A549 (cell line): Measurements from ENCODE around the gene CLDN7. TPM values are rescaled to one million over a fixed set of nuclear protein-coding genes. Genes with fewer than 3 reads are reported as not detected.

Experiments used
- ATAC-seq, 2 experiments: fragments of 200-7000 bp in 1 of 2; fragments of >200 bp in 1 of 2; cut with Nextera tagmentation in 1 of 2; cut with Tn5 transposase in 1 of 2; 3 replicates each; pipeline versions ENCODE4 v1.8.0 to v1.9.1; 2018 to 2020; ENCODE audit warnings: mild to moderate bottlenecking in 1 of 2, moderate library complexity in 1 of 2
- CTCF ChIA-PET: fragments of 300-600 bp; sonication (Branson Sonifier 250); formaldehyde crosslinking; extraction: SDS; loops from one replicate; lab custom pipeline; 2021; ENCODE audit warnings: antibody characterized with exemption, inconsistent platforms; lab: Yijun Ruan, JAX
- POLR2A ChIA-PET: fragments of 350-600 bp; formaldehyde crosslinking; extraction: SDS; loops from one replicate; lab custom pipeline; 2021; ENCODE audit warnings: antibody characterized with exemption, inconsistent platforms; lab: Yijun Ruan, JAX
- DNase-seq, 2 experiments: peaks; one replicate each; pipeline versions ENCODE4 v3.0.0 to v3.0.0-alpha.2; 2011 to 2016; ENCODE audit warnings: low read depth in 1 of 2, low spot score in 1 of 2
- FAIRE-seq: peaks from 2 replicates; lab custom pipeline; 2011; peaks lifted over from hg19 to GRCh38; lab: Jason Lieb, UNC
- H3K27ac ChIP-seq, 2 experiments: fragments of >200 bp; sonication (Bioruptor Twin); formaldehyde crosslinking; 3 replicates each; pipeline ENCODE4 v1.5.1; 2016 to 2017
- H3K4me1 ChIP-seq: fragments of >200 bp; sonication (Bioruptor Twin); formaldehyde crosslinking; 3 replicates; pipeline ENCODE4 v1.6.1; 2016
- H3K4me2 ChIP-seq: fragments of >200 bp; sonication (Bioruptor Twin); formaldehyde crosslinking; 3 replicates; pipeline ENCODE4 v1.6.1; 2016
- H3K4me3 ChIP-seq: fragments of >200 bp; sonication (Bioruptor Twin); formaldehyde crosslinking; 3 replicates; pipeline ENCODE4 v1.5.1; 2016
- H3K9me3 ChIP-seq: fragments of >200 bp; sonication (Bioruptor Twin); formaldehyde crosslinking; 3 replicates; pipeline ENCODE4 v1.6.1; 2016
- CHD2 ChIP-seq: fragments of 150-350 bp; IDR thresholded peaks from 2 replicates; pipeline ENCODE4 v1.6.1; 2014; ENCODE audit warnings: low read length; ENCODE audit not compliant: partially characterized antibody
- EP300 ChIP-seq, 2 experiments: fragments of >200 bp; sonication (Bioruptor Twin); formaldehyde crosslinking; IDR thresholded peaks; 2 replicates in 1 of 2; 3 replicates in 1 of 2; pipeline ENCODE4 v1.6.1; 2016 to 2017
- FOSB ChIP-seq: fragments of 250-450 bp; sonication (Bioruptor Pico); IDR thresholded peaks from 2 replicates; pipeline ENCODE4 v1.5.0; 2020; ENCODE audit warnings: mild to moderate bottlenecking, moderate library complexity
- HOXB13 ChIP-seq: fragments of 250-450 bp; sonication (Bioruptor Pico); IDR thresholded peaks from 2 replicates; pipeline ENCODE4 v1.5.0; 2020; ENCODE audit warnings: low read depth, mild to moderate bottlenecking, moderate library complexity
- HOXB5 ChIP-seq: fragments of 250-450 bp; sonication (Bioruptor Pico); IDR thresholded peaks from 2 replicates; pipeline ENCODE4 v1.5.0; 2020; ENCODE audit warnings: mild to moderate bottlenecking, moderate library complexity
- NFE2L2 ChIP-seq: fragments of 150-350 bp; conservative IDR thresholded peaks from 2 replicates; pipeline ENCODE4 v1.6.1; 2014; ENCODE audit warnings: low read length
- NR3C1 ChIP-seq: fragments of >200 bp; sonication (Bioruptor Twin); formaldehyde crosslinking; IDR thresholded peaks from 3 replicates; pipeline ENCODE4 v1.6.1; 2017
- RARB ChIP-seq: fragments of 250-450 bp; sonication (Bioruptor Pico); IDR thresholded peaks from 2 replicates; pipeline ENCODE4 v1.8.0; 2021; ENCODE audit warnings: mild to moderate bottlenecking, moderate library complexity
- RFX5 ChIP-seq: fragments of 450-650 bp; IDR thresholded peaks from 2 replicates; pipeline ENCODE4 v1.7.1; 2014; ENCODE audit warnings: antibody characterized with exemption, mild to moderate bottlenecking, moderate library complexity
- TP53 ChIP-seq: fragments of 250-450 bp; sonication (Bioruptor Pico); IDR thresholded peaks from 2 replicates; pipeline ENCODE4 v1.5.0; 2021; ENCODE audit warnings: mild to moderate bottlenecking, moderate library complexity
- WGBS: methylation state at CpG from one replicate; pipeline ENCODE4 v1.1.6; 2017; ENCODE audit errors: missing lambda C conversion rate; 5-methylcytosine and 5-hydroxymethylcytosine counted together
- polyA plus RNA-seq, 4 experiments: library from polyadenylated mRNA; depleted of rRNA in 3 of 4; stranded (reverse); fragments of >200 nt; fragmentation: RNase III in 1 of 4; extraction: RNeasy Plus Mini Kit Qiagen cat#74134 plus additional on column Dnase treatment in 1 of 4; gene quantifications; 2 replicates in 3 of 4; 3 replicates in 1 of 4; pipeline ENCODE4 v1.2.3, GENCODE V29; 2011 to 2017
- small RNA-seq, 6 experiments: library from RNA; depleted of rRNA; stranded (forward); fragments of <200 nt; gene quantifications; one replicate each; pipeline ENCODE3, GENCODE V24; 2012
- TF ChIP-seq, protein P1 (sequence below): fragments of >200 bp; sonication (Bioruptor Twin); formaldehyde crosslinking; IDR thresholded peaks from 3 replicates; pipeline ENCODE4 v1.6.1; 2016
- TF ChIP-seq, protein P2 (sequence below): IDR thresholded peaks from 2 replicates; pipeline ENCODE4 v1.6.1; 2012

Gene CLDN7
- polyA plus RNA-seq, 2 of the 4 experiments (the other 2 are of a cell fraction): 0.97 to 4.2 TPM

GRCh38 chr17:7211491-7212273 lies 50.6 kb downstream of the CLDN7 start:
- no peak for TF ChIP-seq NR3C1
- no peak for TF ChIP-seq FOSB (CRISPR knock-in tag)
- TF ChIP-seq, protein P1, sequence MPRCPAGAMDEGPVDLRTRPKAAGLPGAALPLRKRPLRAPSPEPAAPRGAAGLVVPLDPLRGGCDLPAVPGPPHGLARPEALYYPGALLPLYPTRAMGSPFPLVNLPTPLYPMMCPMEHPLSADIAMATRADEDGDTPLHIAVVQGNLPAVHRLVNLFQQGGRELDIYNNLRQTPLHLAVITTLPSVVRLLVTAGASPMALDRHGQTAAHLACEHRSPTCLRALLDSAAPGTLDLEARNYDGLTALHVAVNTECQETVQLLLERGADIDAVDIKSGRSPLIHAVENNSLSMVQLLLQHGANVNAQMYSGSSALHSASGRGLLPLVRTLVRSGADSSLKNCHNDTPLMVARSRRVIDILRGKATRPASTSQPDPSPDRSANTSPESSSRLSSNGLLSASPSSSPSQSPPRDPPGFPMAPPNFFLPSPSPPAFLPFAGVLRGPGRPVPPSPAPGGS: no peak
- no peak for TF ChIP-seq CHD2
- TF ChIP-seq EP300 (IDR thresholded peaks at IDR 0.05): no peak
- TF ChIP-seq HOXB13: no peak
- TF ChIP-seq NFE2L2: no peak
- no peak for TF ChIP-seq TP53 (CRISPR knock-in tag)
- TF ChIP-seq, protein P2, sequence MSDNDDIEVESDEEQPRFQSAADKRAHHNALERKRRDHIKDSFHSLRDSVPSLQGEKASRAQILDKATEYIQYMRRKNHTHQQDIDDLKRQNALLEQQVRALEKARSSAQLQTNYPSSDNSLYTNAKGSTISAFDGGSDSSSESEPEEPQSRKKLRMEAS: no peak
- no peak for TF ChIP-seq HOXB5 (CRISPR knock-in tag)
- no peak for TF ChIP-seq RFX5
- no peak for TF ChIP-seq RARB (CRISPR knock-in tag)
- Histone ChIP-seq H3K4me2 (no peak overlapping the region), H3K9me3 (no peaks in the 10 kb centered on the region), H3K27ac (no peak overlapping the region), H3K4me1 (peaks cover 22% of the 10 kb centered on the region), H3K4me3 (no peak overlapping the region)
- POLR2A ChIA-PET: no interaction called here
- FAIRE-seq: no peak
- no peak for DNase-seq
- ATAC-seq: no peak
- CTCF ChIA-PET: no interaction called here
- 81% methylated on average over 28 of the region's 37 CpGs for WGBS

Small RNA genes lying within 50 kb of the gene (small RNA-seq; reads per million reads assigned to genes)
- gene MIR324: 33.4 to 4,513 (median 3,561) reads per million in 6 experiments
- gene RF00019: 0 reads per million in 6 experiments

Other genes with a start within 250 kb of the CLDN7 start
Only the 30 nearest of the 35 such genes appear.
- not detected in 2 replicates for gene SLC16A11, start 218.4 kb downstream of the CLDN7 start, polyA plus RNA-seq (2011; rRNA removed)
- gene SLC16A11, start 218.4 kb downstream of the CLDN7 start, polyA plus RNA-seq (2017; fragmentation: RNase III; extraction: RNeasy Plus Mini Kit Qiagen cat#74134 plus additional on column Dnase treatment): not detected in 3 replicates
- not detected in 2 replicates for gene CLEC10A, start 182.2 kb downstream of the CLDN7 start, polyA plus RNA-seq (2011; rRNA removed)
- not detected in 3 replicates for gene CLEC10A, start 182.2 kb downstream of the CLDN7 start, polyA plus RNA-seq (2017; fragmentation: RNase III; extraction: RNeasy Plus Mini Kit Qiagen cat#74134 plus additional on column Dnase treatment)
- 0.25 and 0.34 TPM in 2 replicates for gene ASGR2, start 147.7 kb downstream of the CLDN7 start, polyA plus RNA-seq (2011; rRNA removed)
- gene ASGR2, start 147.7 kb downstream of the CLDN7 start, polyA plus RNA-seq (2017; fragmentation: RNase III; extraction: RNeasy Plus Mini Kit Qiagen cat#74134 plus additional on column Dnase treatment): 0.06 TPM in 1 of 3 replicates, not detected in the others
- gene ASGR1, start 83.1 kb downstream of the CLDN7 start, polyA plus RNA-seq (2011; rRNA removed): 2.6 and 3.4 TPM in 2 replicates
- 1.0 to 1.6 TPM (median 1.6 TPM) in 3 replicates for gene ASGR1, start 83.1 kb downstream of the CLDN7 start, polyA plus RNA-seq (2017; fragmentation: RNase III; extraction: RNeasy Plus Mini Kit Qiagen cat#74134 plus additional on column Dnase treatment)
- 8.3 and 9.2 TPM in 2 replicates for gene DLG4, start 42.6 kb downstream of the CLDN7 start, polyA plus RNA-seq (2011; rRNA removed)
- gene DLG4, start 42.6 kb downstream of the CLDN7 start, polyA plus RNA-seq (2017; fragmentation: RNase III; extraction: RNeasy Plus Mini Kit Qiagen cat#74134 plus additional on column Dnase treatment): 16.1 to 22.6 TPM (median 21.3 TPM) in 3 replicates
- 238 and 288 TPM in 2 replicates for gene ACADVL, start 42.5 kb downstream of the CLDN7 start, polyA plus RNA-seq (2011; rRNA removed)
- gene ACADVL, start 42.5 kb downstream of the CLDN7 start, polyA plus RNA-seq (2017; fragmentation: RNase III; extraction: RNeasy Plus Mini Kit Qiagen cat#74134 plus additional on column Dnase treatment): 392 to 429 TPM (median 425 TPM) in 3 replicates
- 5.7 and 9.6 TPM in 2 replicates for gene DVL2, start 28.0 kb downstream of the CLDN7 start, polyA plus RNA-seq (2011; rRNA removed)
- 30.7 to 40.4 TPM (median 37.7 TPM) in 3 replicates for gene DVL2, start 28.0 kb downstream of the CLDN7 start, polyA plus RNA-seq (2017; fragmentation: RNase III; extraction: RNeasy Plus Mini Kit Qiagen cat#74134 plus additional on column Dnase treatment)
- gene PHF23, start 23.0 kb downstream of the CLDN7 start, polyA plus RNA-seq (2011; rRNA removed): 52.1 and 61.2 TPM in 2 replicates
- gene PHF23, start 23.0 kb downstream of the CLDN7 start, polyA plus RNA-seq (2017; fragmentation: RNase III; extraction: RNeasy Plus Mini Kit Qiagen cat#74134 plus additional on column Dnase treatment): 70.9 to 80.2 TPM (median 79.1 TPM) in 3 replicates
- gene GABARAP, start 20.0 kb downstream of the CLDN7 start, polyA plus RNA-seq (2011; rRNA removed): 399 and 502 TPM in 2 replicates
- 431 to 510 TPM (median 504 TPM) in 3 replicates for gene GABARAP, start 20.0 kb downstream of the CLDN7 start, polyA plus RNA-seq (2017; fragmentation: RNase III; extraction: RNeasy Plus Mini Kit Qiagen cat#74134 plus additional on column Dnase treatment)
- 161 and 251 TPM in 2 replicates for gene CTDNEP1, start 10.7 kb downstream of the CLDN7 start, polyA plus RNA-seq (2011; rRNA removed)
- 145 to 151 TPM (median 147 TPM) in 3 replicates for gene CTDNEP1, start 10.7 kb downstream of the CLDN7 start, polyA plus RNA-seq (2017; fragmentation: RNase III; extraction: RNeasy Plus Mini Kit Qiagen cat#74134 plus additional on column Dnase treatment)
- gene ELP5, start 10.3 kb downstream of the CLDN7 start, polyA plus RNA-seq (2011; rRNA removed): 114 and 133 TPM in 2 replicates
- 89.2 to 97.3 TPM (median 92.1 TPM) in 3 replicates for gene ELP5, start 10.3 kb downstream of the CLDN7 start, polyA plus RNA-seq (2017; fragmentation: RNase III; extraction: RNeasy Plus Mini Kit Qiagen cat#74134 plus additional on column Dnase treatment)
- 0.16 TPM in 2 replicates for gene SLC2A4, start 19.2 kb upstream of the CLDN7 start, polyA plus RNA-seq (2011; rRNA removed)
- gene SLC2A4, start 19.2 kb upstream of the CLDN7 start, polyA plus RNA-seq (2017; fragmentation: RNase III; extraction: RNeasy Plus Mini Kit Qiagen cat#74134 plus additional on column Dnase treatment): 0.17 to 0.18 TPM (median 0.17 TPM) in 3 replicates
- 0.61 and 0.98 TPM in 2 replicates for gene YBX2, start 32.2 kb upstream of the CLDN7 start, polyA plus RNA-seq (2011; rRNA removed)
- 0.22 to 0.57 TPM (median 0.36 TPM) in 3 replicates for gene YBX2, start 32.2 kb upstream of the CLDN7 start, polyA plus RNA-seq (2017; fragmentation: RNase III; extraction: RNeasy Plus Mini Kit Qiagen cat#74134 plus additional on column Dnase treatment)
- gene EIF5A, start 45.1 kb upstream of the CLDN7 start, polyA plus RNA-seq (2011; rRNA removed): 945 and 969 TPM in 2 replicates
- gene EIF5A, start 45.1 kb upstream of the CLDN7 start, polyA plus RNA-seq (2017; fragmentation: RNase III; extraction: RNeasy Plus Mini Kit Qiagen cat#74134 plus additional on column Dnase treatment): 1,779 to 2,042 TPM (median 1,918 TPM) in 3 replicates
- gene GPS2, start 52.9 kb upstream of the CLDN7 start, polyA plus RNA-seq (2011; rRNA removed): 48.5 and 61.7 TPM in 2 replicates
- 147 to 171 TPM (median 158 TPM) in 3 replicates for gene GPS2, start 52.9 kb upstream of the CLDN7 start, polyA plus RNA-seq (2017; fragmentation: RNase III; extraction: RNeasy Plus Mini Kit Qiagen cat#74134 plus additional on column Dnase treatment)
- 12.2 and 18.3 TPM in 2 replicates for gene NEURL4, start 66.9 kb upstream of the CLDN7 start, polyA plus RNA-seq (2011; rRNA removed)
- gene NEURL4, start 66.9 kb upstream of the CLDN7 start, polyA plus RNA-seq (2017; fragmentation: RNase III; extraction: RNeasy Plus Mini Kit Qiagen cat#74134 plus additional on column Dnase treatment): 44.2 to 50.4 TPM (median 47.5 TPM) in 3 replicates
- 0.03 and 0.41 TPM in 2 replicates for gene ACAP1, start 74.1 kb upstream of the CLDN7 start, polyA plus RNA-seq (2011; rRNA removed)
- gene ACAP1, start 74.1 kb upstream of the CLDN7 start, polyA plus RNA-seq (2017; fragmentation: RNase III; extraction: RNeasy Plus Mini Kit Qiagen cat#74134 plus additional on column Dnase treatment): 1.3 to 2.1 TPM (median 1.4 TPM) in 3 replicates
- 6.1 and 7.0 TPM in 2 replicates for gene KCTD11, start 89.7 kb upstream of the CLDN7 start, polyA plus RNA-seq (2011; rRNA removed)
- 9.6 to 10.7 TPM (median 10.3 TPM) in 3 replicates for gene KCTD11, start 89.7 kb upstream of the CLDN7 start, polyA plus RNA-seq (2017; fragmentation: RNase III; extraction: RNeasy Plus Mini Kit Qiagen cat#74134 plus additional on column Dnase treatment)
- gene TMEM95, start 92.7 kb upstream of the CLDN7 start, polyA plus RNA-seq (2011; rRNA removed): not detected in 2 replicates
- not detected in 3 replicates for gene TMEM95, start 92.7 kb upstream of the CLDN7 start, polyA plus RNA-seq (2017; fragmentation: RNase III; extraction: RNeasy Plus Mini Kit Qiagen cat#74134 plus additional on column Dnase treatment)
- 1.2 and 1.8 TPM in 2 replicates for gene TNK1, start 118.6 kb upstream of the CLDN7 start, polyA plus RNA-seq (2011; rRNA removed)
- gene TNK1, start 118.6 kb upstream of the CLDN7 start, polyA plus RNA-seq (2017; fragmentation: RNase III; extraction: RNeasy Plus Mini Kit Qiagen cat#74134 plus additional on column Dnase treatment): 2.1 to 2.4 TPM (median 2.2 TPM) in 3 replicates
- gene PLSCR3, start 132.0 kb upstream of the CLDN7 start, polyA plus RNA-seq (2011; rRNA removed): 11.0 and 13.7 TPM in 2 replicates
- gene PLSCR3, start 132.0 kb upstream of the CLDN7 start, polyA plus RNA-seq (2017; fragmentation: RNase III; extraction: RNeasy Plus Mini Kit Qiagen cat#74134 plus additional on column Dnase treatment): 27.5 to 33.4 TPM (median 29.6 TPM) in 3 replicates
- 127 and 210 TPM in 2 replicates for gene TMEM256, start 141.6 kb upstream of the CLDN7 start, polyA plus RNA-seq (2011; rRNA removed)
- gene TMEM256, start 141.6 kb upstream of the CLDN7 start, polyA plus RNA-seq (2017; fragmentation: RNase III; extraction: RNeasy Plus Mini Kit Qiagen cat#74134 plus additional on column Dnase treatment): 142 to 166 TPM (median 164 TPM) in 3 replicates
- gene NLGN2, start 145.4 kb upstream of the CLDN7 start, polyA plus RNA-seq (2011; rRNA removed): 4.1 and 6.9 TPM in 2 replicates
- gene NLGN2, start 145.4 kb upstream of the CLDN7 start, polyA plus RNA-seq (2017; fragmentation: RNase III; extraction: RNeasy Plus Mini Kit Qiagen cat#74134 plus additional on column Dnase treatment): 17.6 to 27.9 TPM (median 27.5 TPM) in 3 replicates
- gene SPEM1, start 157.8 kb upstream of the CLDN7 start, polyA plus RNA-seq (2011; rRNA removed): not detected in 2 replicates
- 0.09 to 0.13 TPM in 2 of 3 replicates, not detected in the other for gene SPEM1, start 157.8 kb upstream of the CLDN7 start, polyA plus RNA-seq (2017; fragmentation: RNase III; extraction: RNeasy Plus Mini Kit Qiagen cat#74134 plus additional on column Dnase treatment)
- not detected in 2 replicates for gene SPEM2, start 163.1 kb upstream of the CLDN7 start, polyA plus RNA-seq (2011; rRNA removed)
- not detected in 3 replicates for gene SPEM2, start 163.1 kb upstream of the CLDN7 start, polyA plus RNA-seq (2017; fragmentation: RNase III; extraction: RNeasy Plus Mini Kit Qiagen cat#74134 plus additional on column Dnase treatment)
- not detected in 2 replicates for gene SPEM3, start 166.4 kb upstream of the CLDN7 start, polyA plus RNA-seq (2011; rRNA removed)
- gene SPEM3, start 166.4 kb upstream of the CLDN7 start, polyA plus RNA-seq (2017; fragmentation: RNase III; extraction: RNeasy Plus Mini Kit Qiagen cat#74134 plus additional on column Dnase treatment): not detected in 3 replicates
- gene TMEM102, start 173.0 kb upstream of the CLDN7 start, polyA plus RNA-seq (2011; rRNA removed): 4.4 and 4.9 TPM in 2 replicates
- gene TMEM102, start 173.0 kb upstream of the CLDN7 start, polyA plus RNA-seq (2017; fragmentation: RNase III; extraction: RNeasy Plus Mini Kit Qiagen cat#74134 plus additional on column Dnase treatment): 6.5 to 8.9 TPM (median 8.1 TPM) in 3 replicates
- gene FGF11, start 177.0 kb upstream of the CLDN7 start, polyA plus RNA-seq (2011; rRNA removed): 1.4 and 1.9 TPM in 2 replicates
- gene FGF11, start 177.0 kb upstream of the CLDN7 start, polyA plus RNA-seq (2017; fragmentation: RNase III; extraction: RNeasy Plus Mini Kit Qiagen cat#74134 plus additional on column Dnase treatment): 1.1 to 1.8 TPM (median 1.5 TPM) in 3 replicates
- gene CHRNB1, start 182.6 kb upstream of the CLDN7 start, polyA plus RNA-seq (2011; rRNA removed): 6.5 and 6.9 TPM in 2 replicates
- 6.2 to 8.4 TPM (median 8.0 TPM) in 3 replicates for gene CHRNB1, start 182.6 kb upstream of the CLDN7 start, polyA plus RNA-seq (2017; fragmentation: RNase III; extraction: RNeasy Plus Mini Kit Qiagen cat#74134 plus additional on column Dnase treatment)
- gene ZBTB4, start 217.2 kb upstream of the CLDN7 start, polyA plus RNA-seq (2011; rRNA removed): 14.4 and 18.2 TPM in 2 replicates
- gene ZBTB4, start 217.2 kb upstream of the CLDN7 start, polyA plus RNA-seq (2017; fragmentation: RNase III; extraction: RNeasy Plus Mini Kit Qiagen cat#74134 plus additional on column Dnase treatment): 24.4 to 29.5 TPM (median 28.2 TPM) in 3 replicates